Cardiac muscle cell (in vitro differentiated cells and primary cell): ENCODE measurements around the gene ARHGEF28. TPM values are rescaled to one million over a fixed set of nuclear protein-coding genes. Genes with fewer than 3 reads are reported as not detected.

Experiments used
- DNase-seq, 2 donors: peaks; one replicate each; pipeline versions ENCODE4 v3.0.0 to v3.0.0-alpha.2; 2010 to 2017; ENCODE audit warnings: low read depth in 1 of 2, low spot score in 1 of 2
- H3K27ac ChIP-seq: fragments of 200-600 bp; sonication (generic); 2 replicates; pipeline ENCODE4 v1.5.1; 2016
- H3K27me3 ChIP-seq: fragments of 200-600 bp; sonication (generic); 2 replicates; pipeline ENCODE4 v1.6.0; 2016; ENCODE audit warnings: control low read depth
- H3K36me3 ChIP-seq: fragments of 200-600 bp; sonication (generic); 2 replicates; pipeline ENCODE4 v1.5.1; 2016; ENCODE audit warnings: control low read depth
- H3K4me1 ChIP-seq: fragments of 200-600 bp; sonication (generic); 2 replicates; pipeline ENCODE4 v1.8.1; 2017; ENCODE audit warnings: low read depth, mild to moderate bottlenecking, mixed run types
- H3K4me3 ChIP-seq: fragments of 200-600 bp; sonication (generic); 2 replicates; pipeline ENCODE4 v1.5.1; 2016; ENCODE audit warnings: mild to moderate bottlenecking
- H3K9me3 ChIP-seq: fragments of 200-600 bp; sonication (generic); 2 replicates; pipeline ENCODE4 v1.5.1; 2017; ENCODE audit warnings: low read depth, mild to moderate bottlenecking, control low read depth
- polyA plus RNA-seq: library from polyadenylated mRNA; unstranded; fragments of >200 nt; fragmentation: Nextera tagmentation; extraction: Ambion mirVana; gene quantifications from 2 replicates; pipeline ENCODE4 v1.2.1, GENCODE V29; 2016
- total RNA-seq: library from RNA; depleted of rRNA; stranded (reverse); fragments of >200 nt; gene quantifications from 2 replicates; pipeline ENCODE4 v1.2.3, GENCODE V29; 2016
- TF ChIP-seq, protein P1 (sequence below): IDR thresholded peaks from 2 replicates; pipeline ENCODE4 v1.5.1; 2012; ENCODE audit warnings: low read depth, mild to moderate bottlenecking, low read length

Gene ARHGEF28
- total and polyA plus RNA-seq, 2 experiments from 2014 or later = 0.30 TPM; not detected in 1

DNA sequence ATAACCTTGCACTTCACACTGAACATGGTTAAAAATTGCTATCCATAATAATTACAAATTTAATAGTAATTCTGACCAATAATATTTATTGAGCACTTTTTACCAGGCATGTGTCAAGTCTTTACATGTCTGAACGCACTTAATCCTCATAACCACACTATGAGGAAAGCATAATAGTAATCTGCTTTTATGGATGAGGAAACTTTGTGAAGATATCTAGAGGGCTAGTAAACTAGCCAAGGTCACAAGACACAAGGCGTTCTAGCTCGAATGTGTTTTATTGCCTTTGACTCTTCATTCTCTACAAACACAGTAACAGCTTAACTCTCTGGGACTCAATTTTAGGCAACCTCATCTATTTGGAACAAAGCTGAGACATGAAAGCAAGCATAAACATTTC lies 205.1 kb downstream of the ARHGEF28 start:
- no peak for DNase-seq
- H3K4me1 ChIP-seq = no peaks in the 10 kb centered on the region

DNA sequence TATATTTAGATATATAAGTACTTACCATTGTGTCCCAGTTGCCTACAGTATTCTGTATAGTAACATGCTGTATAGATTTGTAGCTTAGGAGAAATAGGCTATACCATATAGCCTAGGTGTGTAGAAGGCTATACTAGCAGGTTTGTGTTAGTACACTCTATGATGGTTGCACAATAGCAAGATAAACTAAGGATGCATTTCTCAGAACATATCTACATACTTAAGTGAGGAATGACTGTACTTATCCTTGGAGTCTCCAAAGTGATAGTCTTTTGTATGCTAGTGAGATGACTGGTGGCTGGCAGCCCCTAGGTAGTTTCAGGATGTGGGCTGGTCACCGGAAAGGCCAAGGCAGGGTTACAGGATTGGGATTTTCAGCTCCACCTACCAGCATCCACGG lies 208.7 kb downstream of the ARHGEF28 start:
- H3K27ac ChIP-seq = no peak overlapping the region
- DNase-seq = no peak
- no peaks in the 10 kb centered on the region for H3K9me3 ChIP-seq
- no peak overlapping the region for H3K4me3 ChIP-seq
- no peaks in the 10 kb centered on the region for H3K4me1 ChIP-seq
- TF ChIP-seq, protein P1, sequence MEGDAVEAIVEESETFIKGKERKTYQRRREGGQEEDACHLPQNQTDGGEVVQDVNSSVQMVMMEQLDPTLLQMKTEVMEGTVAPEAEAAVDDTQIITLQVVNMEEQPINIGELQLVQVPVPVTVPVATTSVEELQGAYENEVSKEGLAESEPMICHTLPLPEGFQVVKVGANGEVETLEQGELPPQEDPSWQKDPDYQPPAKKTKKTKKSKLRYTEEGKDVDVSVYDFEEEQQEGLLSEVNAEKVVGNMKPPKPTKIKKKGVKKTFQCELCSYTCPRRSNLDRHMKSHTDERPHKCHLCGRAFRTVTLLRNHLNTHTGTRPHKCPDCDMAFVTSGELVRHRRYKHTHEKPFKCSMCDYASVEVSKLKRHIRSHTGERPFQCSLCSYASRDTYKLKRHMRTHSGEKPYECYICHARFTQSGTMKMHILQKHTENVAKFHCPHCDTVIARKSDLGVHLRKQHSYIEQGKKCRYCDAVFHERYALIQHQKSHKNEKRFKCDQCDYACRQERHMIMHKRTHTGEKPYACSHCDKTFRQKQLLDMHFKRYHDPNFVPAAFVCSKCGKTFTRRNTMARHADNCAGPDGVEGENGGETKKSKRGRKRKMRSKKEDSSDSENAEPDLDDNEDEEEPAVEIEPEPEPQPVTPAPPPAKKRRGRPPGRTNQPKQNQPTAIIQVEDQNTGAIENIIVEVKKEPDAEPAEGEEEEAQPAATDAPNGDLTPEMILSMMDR = no peak
- H3K36me3 ChIP-seq = no peaks in the 10 kb centered on the region
- H3K27me3 ChIP-seq = no peaks in the 10 kb centered on the region

More for the DNA sequence above, 205.1 kb downstream of the ARHGEF28 start:
- H3K36me3 ChIP-seq = no peaks in the 10 kb centered on the region
- H3K27me3 ChIP-seq = no peaks in the 10 kb centered on the region
- TF ChIP-seq, protein P1 = no peak
- H3K27ac ChIP-seq = no peak overlapping the region
- H3K9me3 ChIP-seq = no peaks in the 10 kb centered on the region
- no peak overlapping the region for H3K4me3 ChIP-seq

DNA sequence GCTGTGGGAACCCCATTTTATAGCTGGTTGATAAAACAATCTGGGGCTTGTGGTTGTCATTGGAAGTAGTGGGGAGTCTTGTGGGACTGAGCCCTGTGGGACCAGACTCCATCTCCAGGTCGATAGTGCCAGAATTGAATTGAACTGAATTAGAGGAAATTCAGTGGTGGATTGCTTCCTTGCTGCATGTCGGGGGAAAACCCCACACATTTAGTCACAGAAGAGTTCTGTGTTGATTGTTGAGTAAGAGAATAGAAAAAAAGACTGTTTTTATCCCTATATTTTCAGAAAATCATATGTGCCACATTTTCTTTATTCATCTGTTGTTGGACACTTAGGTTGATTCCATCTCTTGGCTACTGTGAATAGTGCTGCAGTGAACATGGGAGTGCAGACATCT lies 209.7 kb downstream of the ARHGEF28 start:
- no peak overlapping the region for H3K4me3 ChIP-seq

DNA sequence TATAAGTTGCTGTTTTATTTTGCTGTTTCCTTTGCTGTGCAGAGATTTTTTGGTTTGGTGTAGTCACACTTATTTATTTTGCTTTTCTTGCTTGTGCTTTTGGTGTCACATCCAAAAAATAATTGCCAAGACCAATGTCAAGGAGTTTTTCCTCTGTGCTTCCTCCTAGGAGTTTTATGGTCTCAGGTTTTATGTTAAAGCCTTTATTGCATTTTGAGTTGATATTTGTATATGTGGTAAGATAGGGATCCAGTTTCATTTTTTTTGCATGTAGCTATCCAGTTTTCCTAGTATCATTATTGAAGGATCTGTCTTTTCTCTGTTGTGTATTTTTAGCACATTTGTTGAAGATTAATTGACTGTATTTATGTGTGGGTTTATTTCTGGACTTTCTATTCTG lies 210.6 kb downstream of the ARHGEF28 start:
- Histone ChIP-seq H3K27ac (no peak overlapping the region), H3K4me1 (no peaks in the 10 kb centered on the region), H3K4me3 (no peak overlapping the region), H3K36me3 (no peaks in the 10 kb centered on the region), H3K27me3 (no peaks in the 10 kb centered on the region), H3K9me3 (no peaks in the 10 kb centered on the region)
- DNase-seq = no peak
- TF ChIP-seq, protein P1 = no peak

More for the DNA sequence above, 209.7 kb downstream of the ARHGEF28 start:
- DNase-seq = no peak
- Histone ChIP-seq H3K9me3 (no peaks in the 10 kb centered on the region), H3K27me3 (no peaks in the 10 kb centered on the region), H3K36me3 (no peaks in the 10 kb centered on the region), H3K4me1 (no peaks in the 10 kb centered on the region), H3K27ac (no peak overlapping the region)
- TF ChIP-seq, protein P1 = no peak

DNA sequence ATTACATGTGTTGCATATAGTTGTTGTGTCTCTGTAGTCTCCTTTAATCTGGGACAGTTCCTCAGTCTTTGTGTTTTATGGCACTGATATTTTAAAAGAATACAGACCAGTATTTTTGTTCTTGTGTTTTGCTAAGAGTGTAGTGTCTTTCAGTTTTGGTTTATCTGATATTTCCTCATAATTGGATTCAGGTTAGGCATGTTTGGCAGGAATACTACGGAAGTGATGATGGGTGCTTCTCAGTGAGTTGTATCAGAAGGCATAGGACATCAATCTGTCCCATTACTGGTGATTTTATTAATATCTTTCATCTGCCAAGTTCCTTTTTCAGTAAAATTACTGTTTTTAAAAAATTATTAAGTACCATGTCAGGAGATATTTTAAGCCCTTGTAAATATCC lies 212.9 kb downstream of the ARHGEF28 start:
- no peak for DNase-seq
- TF ChIP-seq, protein P1 = no peak
- no peaks in the 10 kb centered on the region for H3K36me3 ChIP-seq
- no peaks in the 10 kb centered on the region for H3K27me3 ChIP-seq
- H3K9me3 ChIP-seq = no peaks in the 10 kb centered on the region
- H3K27ac ChIP-seq = no peak overlapping the region
- no peak overlapping the region for H3K4me3 ChIP-seq
- no peaks in the 10 kb centered on the region for H3K4me1 ChIP-seq

DNA sequence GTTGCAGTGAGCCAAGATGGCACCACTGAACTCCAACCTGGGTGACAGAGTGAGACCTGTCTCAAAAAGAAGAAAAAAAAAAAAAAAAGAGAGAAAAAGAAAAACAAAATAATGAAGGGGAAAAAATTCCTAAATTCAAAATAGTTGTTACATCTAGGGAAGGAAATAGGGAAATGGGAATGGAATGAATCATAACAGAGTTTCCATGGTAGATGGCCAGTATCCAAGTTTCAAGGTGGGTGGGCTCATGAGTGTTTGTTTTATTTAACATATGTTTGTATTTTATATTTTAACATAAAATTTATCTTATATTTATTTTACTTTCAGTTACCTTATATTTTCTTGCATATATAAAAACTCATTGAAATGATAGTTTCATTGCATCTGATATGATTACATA lies 215.6 kb downstream of the ARHGEF28 start:
- Histone ChIP-seq H3K4me3 (no peak overlapping the region), H3K4me1 (no peaks in the 10 kb centered on the region), H3K36me3 (no peaks in the 10 kb centered on the region), H3K9me3 (no peaks in the 10 kb centered on the region), H3K27me3 (no peaks in the 10 kb centered on the region), H3K27ac (no peak overlapping the region)
- TF ChIP-seq, protein P1 = no peak
- no peak for DNase-seq
